ENCODE measurements around the gene FRK.

GRCh38 chr6:116078522-116078921 lies 17.8 kb upstream of the FRK start:
- TF ChIP-seq EGR2 (tag by site-specific recombination; IDR thresholded peaks at IDR 0.05; ENCODE audit: low read depth) (no peak), CTCF (tag by site-specific recombination; IDR thresholded peaks at IDR 0.05) (no peak), ZNF140 (tag by site-specific recombination; IDR thresholded peaks at IDR 0.05) (no peak), ZNF658 (tag by site-specific recombination; IDR thresholded peaks at IDR 0.05) (no peak), ZNF112 (tag by site-specific recombination; IDR thresholded peaks at IDR 0.05) (no peak), ZNF174 (tag by site-specific recombination; IDR thresholded peaks at IDR 0.05) (no peak), ZNF423 (tag by site-specific recombination; IDR thresholded peaks at IDR 0.05) (no peak), TRIM28 (IDR thresholded peaks at IDR 0.05; ENCODE audit: borderline replicate concordance, low read length) (no peak)

All from HEK293 (cell line).